H9 (cell line): ENCODE measurements around the gene ING1. TPM values are rescaled to one million over a fixed set of nuclear protein-coding genes. Genes with fewer than 3 reads are reported as not detected.

ENCODE experiments used
- DNase-seq: peaks from one replicate; pipeline ENCODE4 v3.0.0-alpha.2; 2017
- H2AFZ ChIP-seq: one replicate; pipeline ENCODE4 v1.6.1; 2013; ENCODE audit warnings: mild to moderate bottlenecking, low read length, control low read depth, moderate library complexity
- H2AK5ac ChIP-seq: 2 replicates; pipeline ENCODE4 v1.6.1; 2013; ENCODE audit warnings: low read length, control low read depth, mixed read lengths; ENCODE audit not compliant: insufficient read length
- H2BK120ac ChIP-seq: one replicate; pipeline ENCODE4 v1.6.1; 2013; ENCODE audit warnings: low read depth, mild to moderate bottlenecking, low read length, control low read depth, inconsistent platforms; ENCODE audit not compliant: poor library complexity, severe bottlenecking
- H2BK12ac ChIP-seq: 2 replicates; pipeline ENCODE4 v1.6.1; 2013; ENCODE audit warnings: low read length, control low read depth, mixed read lengths, low read depth; ENCODE audit not compliant: insufficient read length
- H2BK15ac ChIP-seq: 2 replicates; pipeline ENCODE4 v1.6.1; 2013; ENCODE audit warnings: low read depth, low read length, control low read depth
- H2BK20ac ChIP-seq: one replicate; pipeline ENCODE4 v1.6.1; 2013; ENCODE audit warnings: low read depth, mild to moderate bottlenecking, low read length, control low read depth, inconsistent platforms; ENCODE audit not compliant: poor library complexity, severe bottlenecking
- H2BK5ac ChIP-seq: 2 replicates; pipeline ENCODE4 v1.6.1; 2013; ENCODE audit warnings: low read length, control low read depth, mixed read lengths; ENCODE audit not compliant: insufficient read length
- H3K14ac ChIP-seq: 2 replicates; pipeline ENCODE4 v1.6.1; 2013; ENCODE audit warnings: low read length, control low read depth; ENCODE audit not compliant: insufficient read depth
- H3K18ac ChIP-seq: 2 replicates; pipeline ENCODE4 v1.6.1; 2013; ENCODE audit warnings: low read depth, mild to moderate bottlenecking, mixed read lengths, low read length, control low read depth; ENCODE audit not compliant: insufficient read length
- H3K23ac ChIP-seq: 2 replicates; pipeline ENCODE4 v1.6.1; 2013; ENCODE audit warnings: low read length, control low read depth, mixed read lengths, low read depth; ENCODE audit not compliant: insufficient read length
- H3K23me2 ChIP-seq: 2 replicates; pipeline ENCODE4 v1.6.1; 2013; ENCODE audit warnings: low read depth, mild to moderate bottlenecking, mixed read lengths, low read length, control low read depth; ENCODE audit not compliant: insufficient read length, poor library complexity, severe bottlenecking
- H3K27ac ChIP-seq: 2 replicates; pipeline ENCODE4 v1.5.1; 2013; ENCODE audit warnings: low read length, control low read depth, mixed read lengths, low read depth; ENCODE audit not compliant: insufficient read length
- H3K27me3 ChIP-seq: 2 replicates; pipeline ENCODE4 v1.6.1; 2013; ENCODE audit warnings: low read length, control low read depth, inconsistent platforms; ENCODE audit not compliant: insufficient read depth
- H3K4ac ChIP-seq: 2 replicates; pipeline ENCODE4 v1.6.1; 2013; ENCODE audit warnings: low read depth, mild to moderate bottlenecking, control low read depth, inconsistent platforms, low read length, moderate library complexity
- H3K4me1 ChIP-seq: 2 replicates; pipeline ENCODE4 v1.6.1; 2013; ENCODE audit warnings: low read length, control low read depth, inconsistent platforms; ENCODE audit not compliant: insufficient read depth
- H3K4me2 ChIP-seq: 2 replicates; pipeline ENCODE4 v1.6.1; 2013; ENCODE audit warnings: low read length, control low read depth, mixed read lengths; ENCODE audit not compliant: insufficient read length, insufficient read depth
- H3K56ac ChIP-seq: 2 replicates; pipeline ENCODE4 v1.6.1; 2013; ENCODE audit warnings: low read depth, mild to moderate bottlenecking, mixed read lengths, low read length, control low read depth; ENCODE audit not compliant: insufficient read length
- H3K79me1 ChIP-seq: 2 replicates; pipeline ENCODE4 v1.6.1; 2013; ENCODE audit warnings: low read depth, mild to moderate bottlenecking, moderate library complexity, low read length, control low read depth, inconsistent platforms; ENCODE audit not compliant: insufficient read depth, poor library complexity, severe bottlenecking
- H3K79me2 ChIP-seq: 2 replicates; pipeline ENCODE4 v1.6.1; 2013; ENCODE audit warnings: low read length, control low read depth, inconsistent platforms; ENCODE audit not compliant: insufficient read depth
- H3K9ac ChIP-seq: 2 replicates; pipeline ENCODE4 v1.6.1; 2013; ENCODE audit warnings: low read length, control low read depth, mixed read lengths; ENCODE audit not compliant: insufficient read length; ENCODE audit errors: extremely low read depth
- H3K9me3 ChIP-seq: one replicate; pipeline ENCODE4 v1.6.1; 2013; ENCODE audit warnings: low read depth, low read length, inconsistent platforms; ENCODE audit not compliant: control insufficient read depth
- H3T11ph ChIP-seq: one replicate; pipeline ENCODE4 v1.6.1; 2013; ENCODE audit warnings: mild to moderate bottlenecking, low read length, control low read depth, inconsistent platforms
- H4K20me1 ChIP-seq: one replicate; pipeline ENCODE4 v1.6.1; 2013; ENCODE audit not compliant: control insufficient read depth, insufficient read length, insufficient read depth
- H4K5ac ChIP-seq: 2 replicates; pipeline ENCODE4 v1.6.1; 2013; ENCODE audit warnings: low read depth, mild to moderate bottlenecking, mixed read lengths, low read length, control low read depth; ENCODE audit not compliant: insufficient read length
- H4K8ac ChIP-seq: replicated peaks from 2 replicates; pipeline ENCODE4 v1.6.1; 2013; ENCODE audit warnings: low read length, control low read depth, mixed read lengths, low read depth; ENCODE audit not compliant: insufficient read length
- H4K91ac ChIP-seq: 2 replicates; pipeline ENCODE4 v1.6.1; 2013; ENCODE audit warnings: low read depth, mild to moderate bottlenecking, moderate library complexity, mixed read lengths, low read length, control low read depth; ENCODE audit not compliant: insufficient read length
- H3K27ac Mint-ChIP-seq, 3 experiments: 2 replicates in 2 of 3; 3 replicates in 1 of 3; pipeline ENCODE4 v1.8.0; 2020 to 2021; ENCODE audit warnings: mixed read lengths in 3 of 3, mild to moderate bottlenecking in 1 of 3, moderate library complexity in 1 of 3
- H3K27me3 Mint-ChIP-seq: 2 replicates; pipeline ENCODE4 v1.8.0; 2021; ENCODE audit warnings: low read depth, mild to moderate bottlenecking, moderate library complexity, mixed read lengths
- H3K36me3 Mint-ChIP-seq, 3 experiments: 2 replicates in 2 of 3; 3 replicates in 1 of 3; pipeline ENCODE4 v1.8.0; 2020 to 2021; ENCODE audit warnings: low read depth in 3 of 3, mixed read lengths in 3 of 3; ENCODE audit not compliant: insufficient read depth in 1 of 3
- H3K4me1 Mint-ChIP-seq, 2 experiments: 2 replicates each; pipeline ENCODE4 v1.8.0; 2020; ENCODE audit warnings: mixed read lengths in 2 of 2
- H3K4me3 Mint-ChIP-seq, 2 experiments: 2 replicates in 1 of 2; 3 replicates in 1 of 2; pipeline ENCODE4 v1.8.0; 2020 to 2021; ENCODE audit warnings: mild to moderate bottlenecking in 2 of 2, mixed read lengths in 2 of 2, moderate library complexity in 1 of 2
- H3K9me3 Mint-ChIP-seq, 2 experiments: 2 replicates in 1 of 2; 3 replicates in 1 of 2; pipeline ENCODE4 v1.8.0; 2020; ENCODE audit warnings: mild to moderate bottlenecking in 2 of 2, mixed read lengths in 2 of 2, moderate library complexity in 1 of 2
- WGBS: extraction: QIAGEN DNeasy Blood & Tissue Kit; methylation state at CpG from one replicate; pipeline ENCODE4 v1.1.7; 2013; ENCODE audit warnings: missing lambda C conversion rate, low lambda C conversion rate, mixed read lengths; ENCODE audit not compliant: insufficient read length; ENCODE audit errors: extremely low coverage; 5-methylcytosine and 5-hydroxymethylcytosine counted together
- total RNA-seq: library from RNA; stranded (reverse); gene quantifications from 2 replicates; pipeline ENCODE4 v1.2.1, GENCODE V29; 2021
- TF ChIP-seq, protein P1 (sequence below): fragments of 200-600 bp; sonication (generic); conservative IDR thresholded peaks from 3 replicates; pipeline ENCODE4 v1.8.0; 2021; ENCODE audit warnings: antibody characterized with exemption, mild to moderate bottlenecking

Gene ING1
- total RNA-seq, 1 experiment from 2014 or later: 17.3 TPM

DNA sequence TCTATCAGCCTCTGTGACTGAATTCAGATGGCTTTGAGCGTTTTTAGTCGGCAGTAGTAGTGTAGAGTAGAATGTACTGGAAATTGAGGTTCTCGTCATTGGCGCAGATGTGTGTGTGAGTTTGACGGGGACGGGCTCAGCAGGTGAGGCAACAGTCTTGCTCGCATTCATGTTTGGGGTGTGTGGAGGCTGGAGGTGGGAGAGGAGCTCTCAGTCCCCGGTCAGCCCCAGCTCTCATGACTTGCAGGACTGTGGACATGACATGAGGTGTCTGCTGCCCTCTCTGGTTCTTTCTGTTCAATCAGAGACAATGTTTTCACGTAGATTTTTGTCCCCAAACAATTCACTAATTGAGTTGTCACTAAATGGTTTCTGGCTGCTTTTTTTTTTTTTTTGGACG is 57.2 kb downstream of the ING1 start:
- Histone ChIP-seq H3K23ac (no peak overlapping the region), H3K4ac (no peak overlapping the region), H4K20me1 (no peaks in the 10 kb centered on the region), H2AK5ac (no peak overlapping the region), H3K14ac (no peak overlapping the region), H3K79me1 (no peaks in the 10 kb centered on the region), H2BK5ac (no peak overlapping the region), H2BK12ac (no peak overlapping the region), H4K8ac (no peak overlapping the region), H3K4me1 (no peaks in the 10 kb centered on the region), H2BK120ac (no peak overlapping the region), H3K4me2 (no peak overlapping the region), H2AFZ (no peak overlapping the region), H3K9me3 (no peaks in the 10 kb centered on the region), H3K79me2 (no peaks in the 10 kb centered on the region), H3K18ac (no peak overlapping the region), H4K91ac (no peak overlapping the region), H3T11ph (no peak overlapping the region), H3K27ac (no peak overlapping the region), H4K5ac (no peak overlapping the region), H2BK15ac (no peak overlapping the region), H3K9ac (no peak overlapping the region), H3K23me2 (peaks cover 3% of the 10 kb centered on the region), H2BK20ac (no peak overlapping the region), H3K27me3 (no peaks in the 10 kb centered on the region), H3K56ac (no peak overlapping the region)
- DNase-seq: no peak
- no CpG with 5 or more reads among the region's 10 CpGs for WGBS
- Mint-ChIP-seq H3K4me3 (no peak overlapping the region), H3K9me3 (no peaks in the 10 kb centered on the region; a peak in 1 of 5 replicates), H3K36me3 (no peaks in the 10 kb centered on the region), H3K27ac (no peak overlapping the region), H3K4me1 (peaks cover 0 to 5% of the 10 kb centered on the region in 2 experiments; a peak in 2 of 4 replicates), H3K27me3 (peaks cover 12% of the 10 kb centered on the region)
- TF ChIP-seq, protein P1, sequence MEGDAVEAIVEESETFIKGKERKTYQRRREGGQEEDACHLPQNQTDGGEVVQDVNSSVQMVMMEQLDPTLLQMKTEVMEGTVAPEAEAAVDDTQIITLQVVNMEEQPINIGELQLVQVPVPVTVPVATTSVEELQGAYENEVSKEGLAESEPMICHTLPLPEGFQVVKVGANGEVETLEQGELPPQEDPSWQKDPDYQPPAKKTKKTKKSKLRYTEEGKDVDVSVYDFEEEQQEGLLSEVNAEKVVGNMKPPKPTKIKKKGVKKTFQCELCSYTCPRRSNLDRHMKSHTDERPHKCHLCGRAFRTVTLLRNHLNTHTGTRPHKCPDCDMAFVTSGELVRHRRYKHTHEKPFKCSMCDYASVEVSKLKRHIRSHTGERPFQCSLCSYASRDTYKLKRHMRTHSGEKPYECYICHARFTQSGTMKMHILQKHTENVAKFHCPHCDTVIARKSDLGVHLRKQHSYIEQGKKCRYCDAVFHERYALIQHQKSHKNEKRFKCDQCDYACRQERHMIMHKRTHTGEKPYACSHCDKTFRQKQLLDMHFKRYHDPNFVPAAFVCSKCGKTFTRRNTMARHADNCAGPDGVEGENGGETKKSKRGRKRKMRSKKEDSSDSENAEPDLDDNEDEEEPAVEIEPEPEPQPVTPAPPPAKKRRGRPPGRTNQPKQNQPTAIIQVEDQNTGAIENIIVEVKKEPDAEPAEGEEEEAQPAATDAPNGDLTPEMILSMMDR: no peak
